Body of pancreas (tissue), 4 donors: Measurements from ENCODE around the gene HERC5. TPM values are rescaled to one million over a fixed set of nuclear protein-coding genes. Genes with fewer than 3 reads are reported as not detected.
A peak's percentile ranks its signal among the peaks of the same experiment; 100 is the strongest.

Experiments
- ATAC-seq: fragments of 150-250 bp; one replicate; pipeline ENCODE4 v1.9.1; 2016
- DNase-seq, 4 donors: peaks; one replicate each; pipeline ENCODE4 v3.0.0-alpha.2; 2019
- H3K27ac ChIP-seq, 4 donors: fragments of 200-600 bp; sonication (generic); 1 replicate in 3 of 4; 2 replicates in 1 of 4; pipeline versions ENCODE4 v1.5.1 to v1.6.1; 2016 to 2019; ENCODE audit warnings: mild to moderate bottlenecking in 1 of 4, mixed read lengths in 1 of 4, moderate library complexity in 1 of 4
- H3K27me3 ChIP-seq, 2 donors: fragments of 200-600 bp; sonication (generic); one replicate each; pipeline ENCODE4 v1.6.0; 2016; ENCODE audit warnings: mild to moderate bottlenecking in 1 of 2
- H3K36me3 ChIP-seq, 2 donors: fragments of 200-600 bp; sonication (generic); replicated peaks in 1 of 2; 2 replicates each; pipeline ENCODE4 v1.5.1; 2016; ENCODE audit warnings: low read depth in 2 of 2; ENCODE audit not compliant: insufficient read depth in 1 of 2
- H3K4me1 ChIP-seq: fragments of 200-600 bp; sonication (generic); one replicate; pipeline ENCODE4 v1.6.0; 2016
- H3K4me3 ChIP-seq, 2 donors: fragments of 200-600 bp; sonication (generic); 1 replicate in 1 of 2; 2 replicates in 1 of 2; pipeline ENCODE4 v1.5.1; 2016 to 2019
- H3K9me3 ChIP-seq, 3 donors: fragments of 200-600 bp; sonication (generic); 1 replicate in 2 of 3; 2 replicates in 1 of 3; pipeline ENCODE4 v1.5.1; 2016
- POLR2A ChIP-seq, 3 donors: fragments of 450-650 bp; IDR thresholded peaks; one replicate each; pipeline ENCODE4 v1.6.1; 2016; ENCODE audit warnings: antibody characterized with exemption in 3 of 3, mild to moderate bottlenecking in 2 of 3
- WGBS, 2 donors: methylation state at CpG; one replicate each; pipeline ENCODE4 v1.1.5; 2017; 5-methylcytosine and 5-hydroxymethylcytosine counted together
- intact Hi-C: fragments of 100-400 bp; cut with DNase I; formaldehyde crosslinking; loops from one replicate; pipeline ENCODE4 v1.15.1; 2023
- total RNA-seq, 2 donors: library from RNA; depleted of rRNA; stranded (reverse); fragments of >200 nt; gene quantifications; one replicate each; pipeline ENCODE4 v1.1.0, GENCODE V29; 2016
- TF ChIP-seq, protein P1 (sequence below), 7 experiments: fragments of 450-650 bp in 4 of 7; fragments of 200-600 bp in 3 of 7; sonication (generic) in 3 of 7; IDR thresholded peaks; one replicate each; pipeline ENCODE4 v1.5.1; 2016 to 2019; ENCODE audit warnings: antibody characterized with exemption in 7 of 7

HERC5 gene
- total RNA-seq, 2 donors from 2014 or later: 2.6 to 3.9 TPM

DNA sequence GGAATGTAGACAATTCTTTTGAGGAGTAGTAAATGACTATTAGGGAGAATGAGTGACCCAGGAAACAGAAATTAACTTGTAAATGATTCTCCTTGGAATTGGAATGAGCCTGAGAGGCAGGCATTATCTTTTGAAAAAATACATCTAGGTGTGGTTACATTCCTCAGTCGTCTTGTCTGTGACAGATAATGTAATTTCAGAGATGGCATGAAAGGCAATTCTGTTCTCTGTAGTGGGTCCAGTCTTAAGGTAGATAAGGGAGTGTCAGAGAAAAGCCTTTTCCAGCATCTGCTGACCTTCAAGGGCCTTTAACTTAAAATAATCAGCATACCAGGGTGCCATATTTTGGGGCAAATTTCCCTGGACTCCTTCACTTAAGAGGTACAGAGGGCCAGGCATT lies 43.1 kb upstream of the HERC5 start:
- ATAC-seq (no peak), DNase-seq (no peak)
- 77% methylated on average over 1 of the region's 1 CpG for WGBS, 2 donors

DNA sequence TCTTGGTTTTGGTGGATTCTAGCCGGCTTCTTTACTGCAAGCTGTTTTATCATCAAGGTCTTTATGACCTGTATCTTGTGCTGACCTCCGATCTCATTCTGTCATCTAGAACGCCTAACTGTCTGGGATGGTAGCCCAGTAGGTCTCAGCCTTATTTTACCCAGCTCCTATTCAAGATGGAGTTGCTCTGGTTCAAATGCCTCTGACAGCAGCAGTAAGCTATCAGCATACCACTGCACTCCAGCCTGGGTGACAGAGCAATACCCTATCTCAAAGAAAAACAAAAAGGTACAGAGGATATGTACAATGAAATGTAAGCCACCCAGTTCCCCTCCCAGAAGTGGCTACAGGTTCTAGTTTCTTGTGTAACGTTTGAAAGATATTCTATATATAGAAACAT lies 42.2 kb upstream of the HERC5 start:
- no peaks in the 10 kb centered on the region for H3K9me3 ChIP-seq
- WGBS, 2 donors: 90 to 92% methylated on average over 4 of the region's 4 CpGs
- no peak for TF ChIP-seq POLR2A (IDR thresholded peaks at IDR 0.05)
- TF ChIP-seq, protein P1, sequence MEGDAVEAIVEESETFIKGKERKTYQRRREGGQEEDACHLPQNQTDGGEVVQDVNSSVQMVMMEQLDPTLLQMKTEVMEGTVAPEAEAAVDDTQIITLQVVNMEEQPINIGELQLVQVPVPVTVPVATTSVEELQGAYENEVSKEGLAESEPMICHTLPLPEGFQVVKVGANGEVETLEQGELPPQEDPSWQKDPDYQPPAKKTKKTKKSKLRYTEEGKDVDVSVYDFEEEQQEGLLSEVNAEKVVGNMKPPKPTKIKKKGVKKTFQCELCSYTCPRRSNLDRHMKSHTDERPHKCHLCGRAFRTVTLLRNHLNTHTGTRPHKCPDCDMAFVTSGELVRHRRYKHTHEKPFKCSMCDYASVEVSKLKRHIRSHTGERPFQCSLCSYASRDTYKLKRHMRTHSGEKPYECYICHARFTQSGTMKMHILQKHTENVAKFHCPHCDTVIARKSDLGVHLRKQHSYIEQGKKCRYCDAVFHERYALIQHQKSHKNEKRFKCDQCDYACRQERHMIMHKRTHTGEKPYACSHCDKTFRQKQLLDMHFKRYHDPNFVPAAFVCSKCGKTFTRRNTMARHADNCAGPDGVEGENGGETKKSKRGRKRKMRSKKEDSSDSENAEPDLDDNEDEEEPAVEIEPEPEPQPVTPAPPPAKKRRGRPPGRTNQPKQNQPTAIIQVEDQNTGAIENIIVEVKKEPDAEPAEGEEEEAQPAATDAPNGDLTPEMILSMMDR (IDR thresholded peaks at IDR 0.05): no peak
- H3K4me3 ChIP-seq: no peak overlapping the region
- ATAC-seq (no peak), DNase-seq (no peak)
- H3K4me1 ChIP-seq: no peaks in the 10 kb centered on the region
- no peaks in the 10 kb centered on the region for H3K27me3 ChIP-seq
- no peaks in the 10 kb centered on the region for H3K36me3 ChIP-seq
- intact Hi-C loops: no loop called here
- H3K27ac ChIP-seq: no peak overlapping the region

More for the DNA sequence above, 43.1 kb upstream of the HERC5 start:
- no peaks in the 10 kb centered on the region for H3K9me3 ChIP-seq
- no peaks in the 10 kb centered on the region for H3K27me3 ChIP-seq
- no peak overlapping the region for H3K4me3 ChIP-seq
- no peaks in the 10 kb centered on the region for H3K36me3 ChIP-seq
- H3K27ac ChIP-seq: no peak overlapping the region
- H3K4me1 ChIP-seq: no peaks in the 10 kb centered on the region
- intact Hi-C loops: no loop called here
- TF ChIP-seq, protein P1 (IDR thresholded peaks at IDR 0.05): no peak
- TF ChIP-seq POLR2A (IDR thresholded peaks at IDR 0.05): no peak

DNA sequence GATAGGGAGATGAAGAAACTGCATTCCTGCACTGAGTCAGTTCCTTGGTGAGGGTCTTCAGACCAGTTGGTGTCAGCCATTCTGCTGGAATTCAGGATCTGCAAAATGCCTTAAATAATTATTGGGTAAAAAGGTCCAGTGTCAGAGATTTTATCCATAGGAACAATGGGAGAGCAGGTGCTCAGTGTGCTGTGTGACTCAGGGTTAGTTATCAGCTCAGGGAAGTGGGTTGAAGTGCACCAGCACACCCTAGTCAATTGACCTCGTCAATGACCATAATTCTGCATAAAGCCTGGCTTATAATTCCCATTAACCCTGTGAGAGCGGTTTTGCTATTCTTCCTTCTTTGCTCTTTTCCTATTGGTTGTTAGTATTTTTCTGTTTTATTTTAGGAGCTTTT lies 40.9 kb upstream of the HERC5 start:
- intact Hi-C loops: no loop called here
- Histone ChIP-seq H3K27me3 (no peaks in the 10 kb centered on the region), H3K27ac (no peak overlapping the region), H3K9me3 (no peaks in the 10 kb centered on the region), H3K4me1 (no peaks in the 10 kb centered on the region), H3K4me3 (no peak overlapping the region), H3K36me3 (no peaks in the 10 kb centered on the region)
- 82 to 90% methylated on average over 2 of the region's 2 CpGs for WGBS, 2 donors
- DNase-seq: no peak
- no peak for ATAC-seq
- TF ChIP-seq, protein P1 (IDR thresholded peaks at IDR 0.05): no peak

DNA sequence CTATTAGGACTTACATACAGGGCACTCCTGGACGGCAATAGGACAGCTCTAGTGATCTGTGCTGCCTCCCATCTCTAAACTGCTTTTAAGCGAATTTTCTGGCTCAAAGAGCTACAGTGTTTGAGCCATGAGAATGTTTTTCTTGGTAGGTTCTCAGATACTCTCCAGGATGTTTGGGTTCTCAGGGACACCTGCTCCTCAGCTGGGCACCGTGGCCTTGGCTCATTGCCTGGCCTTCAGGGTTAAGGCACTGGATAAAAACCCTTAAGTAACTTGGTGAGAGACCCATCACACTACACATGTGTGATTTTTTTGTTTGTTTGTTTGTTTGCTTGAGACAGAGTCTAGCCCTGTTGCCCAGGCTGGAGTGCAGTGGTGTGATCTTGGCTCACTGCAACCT lies 38.5 kb upstream of the HERC5 start:
- TF ChIP-seq, protein P1 (IDR thresholded peaks at IDR 0.05): no peak
- no peak for TF ChIP-seq POLR2A (IDR thresholded peaks at IDR 0.05)
- peak in 3 of 4 donors; percentile 14 to 46 (median 15) for DNase-seq
- intact Hi-C loops: no loop called here
- WGBS, 2 donors: 53% methylated on average over 3 of the region's 3 CpGs
- H3K4me1 ChIP-seq: no peaks in the 10 kb centered on the region
- no peak overlapping the region for H3K4me3 ChIP-seq
- no peaks in the 10 kb centered on the region for H3K27me3 ChIP-seq
- H3K36me3 ChIP-seq: no peaks in the 10 kb centered on the region
- no peak overlapping the region for H3K27ac ChIP-seq
- H3K9me3 ChIP-seq: no peaks in the 10 kb centered on the region
- ATAC-seq: no peak

DNA sequence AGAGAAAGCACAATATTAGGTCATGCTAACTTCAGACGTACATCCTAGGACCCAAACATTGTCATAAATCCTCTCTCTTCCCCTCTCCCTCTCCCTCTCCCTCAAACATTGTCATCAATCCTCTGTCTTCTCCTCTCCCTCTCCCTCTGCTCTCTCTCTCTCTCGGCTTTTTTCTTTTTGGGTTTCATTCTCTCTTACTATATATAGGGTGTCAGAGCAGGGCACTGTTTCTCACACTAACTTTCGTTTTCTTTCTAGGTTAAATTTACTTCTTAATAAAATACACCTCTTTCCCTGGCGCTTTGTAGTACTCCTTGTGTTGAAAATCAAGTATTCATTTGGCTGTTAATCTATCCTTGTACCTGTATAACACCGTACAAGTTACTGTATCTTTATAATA lies 37.0 kb upstream of the HERC5 start:
- intact Hi-C loops: no loop called here
- H3K9me3 ChIP-seq: no peaks in the 10 kb centered on the region
- no peak overlapping the region for H3K27ac ChIP-seq
- WGBS, 2 donors: 43 to 45% methylated on average over 5 of the region's 5 CpGs
- DNase-seq: no peak
- no peaks in the 10 kb centered on the region for H3K4me1 ChIP-seq
- no peaks in the 10 kb centered on the region for H3K36me3 ChIP-seq
- no peak for ATAC-seq
- H3K4me3 ChIP-seq: no peak overlapping the region
- TF ChIP-seq, protein P1 (IDR thresholded peaks at IDR 0.05): no peak
- TF ChIP-seq POLR2A (IDR thresholded peaks at IDR 0.05): no peak
- no peaks in the 10 kb centered on the region for H3K27me3 ChIP-seq
